Stomach (tissue), 4 donors: ENCODE measurements around the gene MSI2.

ENCODE experiments used
- CTCF ChIP-seq, 7 experiments: fragments of 450-650 bp in 4 of 7; fragments of 200-600 bp in 3 of 7; sonication (generic) in 3 of 7; IDR thresholded peaks; one replicate each; pipeline ENCODE4 v1.5.1; 2016 to 2019; ENCODE audit warnings: antibody characterized with exemption in 7 of 7, control low read depth in 2 of 7, mild to moderate bottlenecking in 1 of 7
- EP300 ChIP-seq: sonication (generic); formaldehyde crosslinking; IDR thresholded peaks from one replicate; pipeline ENCODE4 v1.6.1; 2017; ENCODE audit warnings: antibody characterized with exemption

DNA sequence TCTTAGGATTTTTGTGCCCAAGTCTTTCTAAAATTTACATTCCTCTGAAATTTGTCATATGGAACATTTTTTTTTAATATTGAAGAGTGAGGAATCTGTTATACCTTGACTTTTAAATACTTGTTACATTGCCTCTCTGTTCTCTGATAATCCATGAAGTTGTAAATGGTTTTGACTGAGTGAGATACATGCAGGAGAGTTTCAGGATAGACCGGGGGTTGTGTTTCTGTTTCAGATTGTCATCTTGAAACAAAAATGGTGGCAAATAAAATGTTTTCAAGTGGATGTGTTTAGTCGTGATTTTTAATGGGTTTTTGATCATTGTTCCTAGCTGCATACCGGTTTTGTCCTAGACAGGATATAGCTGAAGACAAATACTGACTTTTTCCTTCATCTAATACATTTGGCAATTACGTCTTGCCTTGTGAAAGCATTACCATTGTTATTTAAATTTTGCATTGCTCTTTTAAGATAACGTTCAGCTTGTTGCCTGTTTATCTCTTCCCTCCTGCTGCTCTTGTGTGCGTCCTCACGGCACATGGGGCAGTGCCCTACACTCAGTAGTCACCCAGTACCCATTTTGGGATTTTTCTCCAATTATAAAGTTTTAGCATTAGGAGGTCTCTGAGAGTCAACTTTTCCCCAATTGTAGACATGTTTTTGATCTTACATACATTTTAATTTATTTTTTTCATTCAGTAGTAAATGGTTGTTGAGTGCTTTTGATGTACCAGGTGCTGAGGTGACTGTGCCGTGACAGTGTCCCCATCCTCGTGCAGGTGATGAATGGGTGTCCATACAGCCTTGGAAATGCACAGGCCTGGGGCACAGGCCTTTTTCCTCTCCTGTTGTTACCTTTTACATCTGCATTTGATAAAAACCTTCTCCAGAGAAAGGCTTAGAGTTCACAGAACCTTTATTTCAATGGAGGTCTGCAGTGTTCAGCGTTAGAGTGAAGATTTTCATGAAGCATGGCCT is 169.9 kb downstream of the MSI2 start:
- TF ChIP-seq CTCF (IDR thresholded peaks at IDR 0.05), result no peak
- TF ChIP-seq EP300, result no peak
